T-helper 1 cell treated with Interleukin-12 subunit alpha and Interleukin-12 subunit beta and Interleukin-4 antibody, amounts not matched to agents 30 μg/mL and 1 μg/mL, for 36 hours (primary cell): ENCODE data around the gene ERP27.

ENCODE experiments used
- H3K27ac Mint-ChIP-seq: one replicate; pipeline ENCODE4 v1.8.0; 2021; ENCODE audit warnings: mild to moderate bottlenecking, mixed read lengths
- H3K27me3 Mint-ChIP-seq: one replicate; pipeline ENCODE4 v1.8.0; 2021; ENCODE audit warnings: low read depth, mixed read lengths
- H3K36me3 Mint-ChIP-seq: one replicate; pipeline ENCODE4 v1.8.0; 2021; ENCODE audit warnings: low read depth, mixed read lengths
- H3K4me1 Mint-ChIP-seq: one replicate; pipeline ENCODE4 v1.8.0; 2021; ENCODE audit warnings: low read depth, mixed read lengths
- H3K4me3 Mint-ChIP-seq: one replicate; pipeline ENCODE4 v1.8.0; 2021; ENCODE audit warnings: mild to moderate bottlenecking, moderate library complexity, mixed read lengths
- H3K9me3 Mint-ChIP-seq: one replicate; pipeline ENCODE4 v1.8.0; 2021; ENCODE audit warnings: mixed read lengths

The ERP27 gene

DNA sequence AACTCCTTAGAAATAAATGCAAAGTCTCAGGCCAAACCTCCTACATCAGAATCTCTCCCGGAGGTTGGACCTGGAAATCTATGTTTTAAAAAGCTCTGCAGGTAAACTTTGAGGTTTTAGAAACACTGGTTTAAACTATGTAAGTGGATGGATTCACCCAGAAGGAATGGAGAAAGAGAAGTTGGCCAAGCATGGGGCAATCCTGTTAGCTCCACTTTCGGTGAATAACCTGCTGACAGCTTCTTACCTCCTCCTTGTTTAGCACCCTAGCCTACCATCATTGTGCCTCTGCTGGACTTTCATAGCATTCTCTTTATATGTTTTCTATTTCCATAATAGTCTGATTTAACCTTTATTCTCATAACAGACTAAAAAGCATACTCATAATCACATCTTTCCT is 26.1 kb upstream of the ERP27 start:
- Mint-ChIP-seq H3K36me3 (peaks cover 19% of the 10 kb centered on the region), H3K4me1 (peaks cover 27% of the 10 kb centered on the region), H3K27me3 (peaks cover 3% of the 10 kb centered on the region), H3K9me3 (no peaks in the 10 kb centered on the region), H3K27ac (peak overlapping the region; percentile 73), H3K4me3 (no peak overlapping the region)

DNA sequence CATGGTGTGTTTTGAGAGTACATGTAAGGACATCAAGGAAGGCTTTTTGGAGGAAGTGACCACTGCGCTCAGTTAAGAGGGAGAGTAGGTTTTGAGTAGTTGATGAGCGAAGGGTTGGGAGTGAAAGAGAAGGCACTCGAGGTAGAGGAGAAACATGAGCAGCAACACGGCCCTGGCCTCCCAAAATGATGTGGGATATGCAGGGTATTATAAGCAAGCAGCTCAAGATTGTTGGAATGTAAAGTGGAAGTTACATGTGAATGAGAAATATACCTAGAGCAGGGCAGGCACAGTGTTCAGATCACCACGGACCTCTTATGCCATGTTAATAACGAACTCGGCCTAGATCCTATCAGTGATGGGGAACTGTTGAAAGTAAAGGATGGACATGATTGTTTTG is 25.2 kb upstream of the ERP27 start:
- peak overlapping the region; percentile 73 for H3K27ac Mint-ChIP-seq
- peaks cover 3% of the 10 kb centered on the region for H3K27me3 Mint-ChIP-seq
- peaks cover 27% of the 10 kb centered on the region for H3K36me3 Mint-ChIP-seq
- no peaks in the 10 kb centered on the region for H3K9me3 Mint-ChIP-seq
- H3K4me1 Mint-ChIP-seq = peaks cover 31% of the 10 kb centered on the region
- H3K4me3 Mint-ChIP-seq = peak overlapping the region; percentile 15

DNA sequence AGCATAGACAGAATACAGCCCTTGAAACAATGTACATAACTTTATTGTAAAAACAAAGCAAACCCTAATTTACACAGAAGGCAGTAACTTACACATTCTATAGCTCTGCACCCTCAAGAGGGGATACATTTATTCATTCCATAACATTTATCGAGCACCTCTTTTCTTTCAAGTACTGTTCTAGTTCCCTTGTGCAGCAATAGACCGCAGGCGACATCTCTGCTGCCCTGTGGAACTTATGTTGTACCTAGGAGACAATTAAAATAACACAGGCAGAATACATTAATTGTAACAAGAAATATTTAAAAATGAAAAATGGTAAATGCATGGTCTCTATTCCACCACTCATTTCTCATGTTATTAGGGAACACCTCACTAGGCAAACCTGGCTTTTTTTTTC is 24.5 kb upstream of the ERP27 start:
- H3K36me3 Mint-ChIP-seq = peaks cover 35% of the 10 kb centered on the region
- peaks cover 2% of the 10 kb centered on the region for H3K27me3 Mint-ChIP-seq
- peaks cover 38% of the 10 kb centered on the region for H3K4me1 Mint-ChIP-seq
- peak overlapping the region; percentile 99 for H3K4me3 Mint-ChIP-seq
- H3K27ac Mint-ChIP-seq = peak overlapping the region; percentile 100
- H3K9me3 Mint-ChIP-seq = no peaks in the 10 kb centered on the region

DNA sequence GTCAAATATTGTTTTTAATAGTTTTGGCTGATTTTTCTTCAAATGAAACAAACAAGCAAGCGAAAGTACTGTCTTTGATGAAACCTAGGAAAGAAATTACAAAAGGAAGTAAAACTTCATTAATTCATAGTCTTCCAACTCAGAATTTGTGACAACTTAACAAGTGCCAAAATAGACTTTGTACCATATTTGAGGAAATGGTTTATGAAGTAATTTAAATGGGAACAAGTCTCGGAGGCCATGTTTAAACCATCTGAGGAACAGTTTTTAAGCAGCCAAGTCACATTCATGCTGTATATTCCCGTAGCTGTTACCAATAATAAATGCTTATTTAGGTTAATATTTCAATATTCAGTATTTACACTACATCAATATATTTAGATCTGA is 23.8 kb upstream of the ERP27 start:
- Mint-ChIP-seq H3K27me3 (no peaks in the 10 kb centered on the region), H3K27ac (peak overlapping the region; percentile 100), H3K4me1 (peaks cover 43% of the 10 kb centered on the region)

DNA sequence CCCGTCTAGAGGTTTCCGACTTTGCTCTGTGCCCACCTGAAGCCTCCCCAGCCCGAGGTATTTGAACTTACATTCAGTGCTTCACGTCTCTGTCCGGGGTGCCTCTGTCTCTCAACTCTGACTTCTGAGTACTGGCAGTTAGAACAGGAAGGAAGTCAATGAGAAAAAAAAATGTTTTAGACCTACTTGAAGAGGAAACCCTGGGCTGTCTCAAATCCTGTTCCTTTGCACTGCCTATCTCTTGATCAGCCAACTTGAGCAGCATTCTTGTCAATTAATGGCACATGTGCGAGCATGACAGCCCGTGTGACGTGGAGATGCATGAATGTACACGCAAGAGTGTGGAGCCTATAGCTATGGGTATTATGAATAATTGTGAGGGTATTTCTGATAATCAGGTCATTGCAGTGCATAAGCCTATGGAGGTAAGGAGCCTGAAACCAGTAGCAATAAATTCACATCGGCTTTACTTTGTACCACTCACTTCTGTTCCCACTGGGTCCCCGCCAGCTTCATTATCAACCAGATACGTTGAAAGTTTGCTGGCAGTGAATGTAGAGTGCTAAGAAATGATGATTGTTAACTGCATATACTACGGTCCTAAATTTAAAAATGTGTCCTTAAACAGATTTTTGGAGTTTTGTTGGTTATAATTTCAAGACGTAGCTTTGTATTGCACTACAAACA is 23.3 kb upstream of the ERP27 start, which contains the start of gene ARHGDIB:
TSS of gene ARHGDIB (minus strand) at position 136 of the 687 bp plus-strand sequence. CDS start 10,889 bp downstream, outside the sequence.
- peak within 1 kb of the TSS; percentile 100 for H3K27ac Mint-ChIP-seq
- no peaks in the 10 kb centered on the region for H3K9me3 Mint-ChIP-seq
- peak within 1 kb of the TSS; percentile 99 for H3K4me3 Mint-ChIP-seq
- H3K36me3 Mint-ChIP-seq = peaks cover 42% of the 10 kb centered on the region
- H3K4me1 Mint-ChIP-seq = peaks cover 48% of the 10 kb centered on the region
- no peaks in the 10 kb centered on the region for H3K27me3 Mint-ChIP-seq

More for the DNA sequence above, 23.8 kb upstream of the ERP27 start:
- peak overlapping the region; percentile 99 for H3K4me3 Mint-ChIP-seq
- no peaks in the 10 kb centered on the region for H3K9me3 Mint-ChIP-seq
- peaks cover 40% of the 10 kb centered on the region for H3K36me3 Mint-ChIP-seq

DNA sequence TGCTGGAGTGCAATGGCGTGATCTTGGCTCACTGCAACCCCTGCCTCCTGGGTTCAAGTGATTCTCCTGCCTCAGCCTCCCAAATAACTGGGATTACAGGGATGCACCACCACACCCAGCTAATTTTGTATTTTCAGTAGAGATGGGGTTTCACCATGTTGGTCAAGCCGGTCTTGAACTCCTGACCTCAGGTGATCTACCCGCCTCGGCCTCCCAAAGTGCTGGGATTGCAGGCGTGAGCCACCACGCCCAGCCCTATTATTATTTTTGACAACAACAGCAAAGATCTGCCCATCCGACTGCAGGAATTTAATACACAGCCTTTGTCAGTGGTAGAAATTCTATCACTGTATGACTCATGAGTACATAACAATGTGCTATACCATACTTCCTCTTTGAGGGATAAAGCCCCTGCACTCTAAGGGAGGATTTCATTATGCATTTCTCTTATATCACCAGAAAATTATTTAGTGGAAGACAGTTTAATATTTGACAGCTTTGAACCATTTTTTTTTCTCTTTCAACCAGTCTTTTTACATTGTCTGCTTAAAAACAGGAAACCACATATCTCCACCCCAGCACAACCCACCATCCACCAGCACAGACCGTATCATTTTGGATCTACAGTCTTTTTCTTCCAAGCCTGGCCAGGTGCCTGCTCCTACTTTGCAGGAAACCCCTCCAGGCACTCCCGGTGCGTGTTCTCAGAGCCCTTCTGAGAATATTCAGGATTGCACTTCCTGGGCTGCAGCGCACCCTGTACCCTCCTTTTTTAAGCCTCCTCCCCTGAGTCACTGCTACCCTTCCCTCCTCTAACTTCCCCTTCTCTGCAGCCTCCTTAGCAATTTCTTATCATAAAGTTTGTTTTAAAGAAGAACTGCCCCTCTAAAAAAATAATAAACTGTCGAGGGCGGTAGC is 22.5 kb upstream of the ERP27 start:
- Mint-ChIP-seq H3K36me3 (peaks cover 45% of the 10 kb centered on the region), H3K27ac (peak overlapping the region; percentile 100), H3K27me3 (no peaks in the 10 kb centered on the region), H3K4me1 (peaks cover 53% of the 10 kb centered on the region), H3K9me3 (no peaks in the 10 kb centered on the region), H3K4me3 (peak overlapping the region; percentile 99)

DNA sequence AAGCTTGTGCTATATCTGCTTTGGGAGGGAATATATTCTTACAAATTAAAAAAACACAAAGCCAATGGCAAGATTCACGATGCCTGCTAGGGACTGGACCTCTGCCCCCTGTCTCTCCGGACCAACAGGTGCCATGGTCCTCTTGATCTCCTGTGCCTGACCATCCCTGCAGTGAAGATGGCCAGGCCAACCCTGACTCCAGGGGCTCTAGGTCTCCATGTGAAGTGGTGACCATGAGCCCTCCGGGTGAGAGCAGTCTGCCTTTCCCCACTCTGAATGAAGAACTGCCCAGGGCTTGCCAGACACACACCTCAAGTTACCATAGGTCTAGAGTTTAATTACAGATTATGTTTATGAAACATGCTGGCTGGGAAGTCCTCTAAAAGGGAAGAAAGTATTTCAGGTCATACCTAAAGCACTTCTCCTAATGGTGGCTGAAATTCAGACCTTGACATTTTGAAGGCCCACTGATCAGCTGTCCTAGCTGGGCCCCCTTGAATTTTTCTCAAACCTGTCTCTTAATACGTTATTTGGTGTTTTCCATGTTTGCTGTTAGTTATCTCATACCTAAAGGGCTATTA is 21.7 kb upstream of the ERP27 start:
- peak overlapping the region; percentile 99 for H3K4me3 Mint-ChIP-seq

DNA sequence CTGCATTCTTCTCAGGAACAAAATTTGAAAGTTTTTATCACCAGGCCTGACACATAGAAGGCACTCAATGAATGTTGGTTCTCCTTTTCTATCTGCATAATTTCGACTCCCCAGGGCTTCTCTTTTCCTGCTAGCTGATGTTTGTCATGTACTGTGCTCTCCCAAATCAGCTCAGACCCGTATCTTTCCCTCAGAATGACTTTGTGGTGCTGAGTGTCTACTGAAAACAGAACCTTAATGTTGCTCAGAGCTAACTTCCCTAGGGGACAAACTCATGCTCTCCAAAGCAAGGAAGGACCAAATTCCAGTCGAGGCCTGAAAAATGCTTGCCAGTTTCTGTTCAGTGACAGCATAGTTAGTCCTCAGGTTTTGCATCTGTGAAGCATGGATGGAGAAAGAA is 21.1 kb upstream of the ERP27 start:
- peaks cover 48% of the 10 kb centered on the region for H3K4me1 Mint-ChIP-seq
- H3K4me3 Mint-ChIP-seq = peak overlapping the region; percentile 99
- H3K36me3 Mint-ChIP-seq = peaks cover 47% of the 10 kb centered on the region
- H3K27ac Mint-ChIP-seq = peak overlapping the region; percentile 100
- H3K27me3 Mint-ChIP-seq = no peaks in the 10 kb centered on the region
- no peaks in the 10 kb centered on the region for H3K9me3 Mint-ChIP-seq

More for the DNA sequence above, 21.7 kb upstream of the ERP27 start:
- H3K27ac Mint-ChIP-seq = peak overlapping the region; percentile 100
- H3K4me1 Mint-ChIP-seq = peaks cover 49% of the 10 kb centered on the region
- H3K27me3 Mint-ChIP-seq = no peaks in the 10 kb centered on the region
- H3K9me3 Mint-ChIP-seq = no peaks in the 10 kb centered on the region
- peaks cover 45% of the 10 kb centered on the region for H3K36me3 Mint-ChIP-seq

DNA sequence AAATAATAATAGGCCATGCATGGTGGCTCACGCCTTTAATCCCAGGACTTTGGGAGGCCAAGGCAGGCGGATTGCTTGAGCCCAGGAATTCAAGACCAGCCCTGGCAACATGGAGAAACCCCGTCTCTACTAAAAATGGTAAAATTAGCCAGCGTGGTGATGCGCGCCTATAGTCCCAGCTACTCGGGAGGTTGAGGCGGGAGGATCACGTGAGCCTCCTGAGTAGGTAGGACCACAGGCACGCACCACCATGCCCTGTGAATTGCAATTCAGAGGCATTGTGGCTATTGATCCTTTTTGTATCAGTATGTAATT is 20.7 kb upstream of the ERP27 start:
- Mint-ChIP-seq H3K36me3 (peaks cover 51% of the 10 kb centered on the region), H3K4me1 (peaks cover 52% of the 10 kb centered on the region), H3K27ac (peak overlapping the region; percentile 100), H3K27me3 (no peaks in the 10 kb centered on the region), H3K9me3 (no peaks in the 10 kb centered on the region), H3K4me3 (peak overlapping the region; percentile 99)

DNA sequence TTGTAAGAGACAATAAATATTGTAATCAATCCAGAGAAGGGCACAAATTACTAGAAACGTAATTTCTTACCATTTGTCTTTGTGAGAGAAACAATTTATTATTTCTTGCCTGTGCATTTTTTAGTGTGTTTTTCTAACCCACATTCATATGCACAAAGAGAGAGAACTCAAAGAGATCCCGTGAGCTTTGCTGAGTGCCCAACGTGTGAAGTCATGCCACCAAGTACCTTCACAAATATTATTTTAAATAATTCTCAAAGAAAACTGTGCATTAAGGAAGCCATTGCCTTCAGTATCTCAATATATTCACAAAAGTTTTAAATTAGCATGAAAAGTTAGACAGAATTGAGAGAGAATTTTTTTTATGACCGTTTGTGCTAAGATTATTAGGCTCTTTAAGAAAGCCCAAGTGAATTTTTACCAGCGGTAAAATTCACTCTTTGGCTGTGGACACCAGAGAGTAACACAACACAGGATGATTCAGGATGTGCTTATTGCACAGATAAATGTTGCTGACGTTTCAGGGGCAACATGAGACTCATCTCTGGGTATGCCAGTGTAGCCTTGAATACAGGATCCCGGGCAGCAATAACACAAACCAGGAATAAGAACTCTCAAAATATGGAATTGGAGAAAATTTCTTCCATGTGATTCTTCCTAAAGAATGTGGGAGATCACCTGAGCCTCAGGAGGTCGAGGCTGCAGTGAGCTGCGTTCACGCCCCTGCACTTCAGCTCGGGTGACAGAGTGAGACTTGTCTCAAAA is 20.2 kb upstream of the ERP27 start:
- Mint-ChIP-seq H3K4me3 (peak overlapping the region; percentile 99), H3K36me3 (peaks cover 55% of the 10 kb centered on the region), H3K9me3 (no peaks in the 10 kb centered on the region), H3K27me3 (no peaks in the 10 kb centered on the region), H3K27ac (peak overlapping the region; percentile 100), H3K4me1 (peaks cover 52% of the 10 kb centered on the region)

DNA sequence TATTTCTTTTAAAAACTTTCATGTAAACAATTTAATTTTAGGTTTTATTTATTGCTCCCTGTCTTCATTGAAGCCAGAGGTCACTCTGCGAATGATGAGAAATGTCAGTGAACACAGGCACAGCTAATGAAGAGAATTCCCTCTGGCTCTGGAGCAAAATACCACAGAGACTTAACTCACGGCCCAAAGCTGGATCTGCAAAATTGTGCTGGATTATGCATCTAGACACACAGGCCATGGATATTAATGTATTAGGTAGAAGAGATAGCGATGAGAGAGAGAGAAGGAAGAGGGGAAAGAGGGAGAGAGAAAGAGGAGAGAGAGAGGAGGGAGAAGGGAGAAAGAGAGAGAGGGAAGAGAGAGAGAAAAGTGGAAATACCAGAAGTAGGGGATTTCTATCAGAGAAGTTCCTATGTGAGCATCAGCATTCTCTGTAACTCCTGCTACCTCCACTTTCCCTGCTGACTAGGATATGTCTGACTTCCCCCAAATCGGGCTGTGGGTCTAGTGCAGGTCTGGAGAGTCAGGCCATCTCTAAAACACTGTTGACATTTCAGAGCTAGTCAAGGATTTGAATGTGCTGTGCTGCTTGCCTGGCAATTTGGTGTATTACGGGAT is 19.3 kb upstream of the ERP27 start:
- H3K36me3 Mint-ChIP-seq = peaks cover 59% of the 10 kb centered on the region
- peaks cover 52% of the 10 kb centered on the region for H3K4me1 Mint-ChIP-seq
- no peaks in the 10 kb centered on the region for H3K9me3 Mint-ChIP-seq
- no peaks in the 10 kb centered on the region for H3K27me3 Mint-ChIP-seq
- H3K4me3 Mint-ChIP-seq = peak overlapping the region; percentile 99
- peak overlapping the region; percentile 100 for H3K27ac Mint-ChIP-seq

DNA sequence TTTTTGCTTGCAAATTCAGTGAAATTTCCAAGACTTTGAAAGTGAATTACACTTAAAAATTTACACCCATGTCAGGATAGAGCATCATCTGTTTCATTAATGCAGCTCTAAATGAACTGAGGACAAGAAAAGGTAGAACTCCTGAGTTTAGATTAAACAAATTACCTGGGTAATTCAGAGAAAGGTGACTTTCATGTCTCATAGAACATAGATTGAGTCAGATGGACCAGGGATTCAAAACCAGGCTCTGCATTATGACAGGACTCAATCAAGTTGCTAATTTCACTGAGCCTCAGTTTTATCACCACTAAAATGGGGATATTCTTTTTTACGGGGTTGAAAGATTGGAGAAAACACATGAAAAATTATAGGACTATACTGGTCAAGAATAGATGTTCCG is 18.6 kb upstream of the ERP27 start:
- Mint-ChIP-seq H3K4me1 (peaks cover 59% of the 10 kb centered on the region), H3K27ac (peak overlapping the region; percentile 100), H3K27me3 (no peaks in the 10 kb centered on the region), H3K4me3 (peak overlapping the region; percentile 99), H3K9me3 (no peaks in the 10 kb centered on the region), H3K36me3 (peaks cover 62% of the 10 kb centered on the region)

DNA sequence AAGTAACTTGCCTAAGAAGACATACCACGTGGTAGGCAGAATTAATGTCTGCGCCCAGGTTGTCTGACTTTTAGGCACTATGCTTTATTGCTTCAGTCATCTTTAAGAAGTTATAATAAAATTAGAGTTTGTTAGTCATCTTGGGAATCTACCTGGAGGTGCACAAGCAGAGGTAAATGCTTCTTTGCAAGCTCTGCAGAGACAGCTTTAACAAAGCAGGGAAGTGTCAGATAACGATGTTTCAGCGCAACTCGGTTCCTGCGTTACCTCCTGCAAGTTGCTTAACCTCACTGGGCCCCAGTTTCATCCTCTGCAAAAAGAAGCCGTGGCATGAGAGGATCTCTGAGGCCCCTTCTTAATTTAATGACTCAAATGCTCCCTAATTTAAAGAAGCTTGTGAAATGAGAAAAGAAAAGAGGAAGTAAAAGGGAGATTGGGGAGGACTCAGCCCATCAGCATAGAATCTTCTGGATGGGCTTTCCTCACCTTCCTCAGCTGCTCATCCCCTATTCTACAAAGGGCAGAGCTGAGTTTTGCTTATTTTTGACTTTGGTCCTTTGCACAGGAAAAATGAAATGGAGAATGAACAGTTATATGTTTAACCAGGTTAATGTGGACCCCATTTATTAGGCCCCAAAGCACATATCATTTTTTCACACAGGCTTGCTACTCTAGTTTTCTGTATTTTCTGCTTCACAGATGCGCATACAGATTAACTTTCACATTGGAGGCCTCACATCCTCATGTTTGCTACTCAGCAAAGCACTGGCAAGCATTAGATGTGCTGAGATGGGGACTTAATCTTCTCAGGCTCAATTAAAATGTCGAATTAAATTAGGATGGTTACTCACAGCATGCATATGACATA is 17.9 kb upstream of the ERP27 start:
- Mint-ChIP-seq H3K9me3 (no peaks in the 10 kb centered on the region), H3K4me1 (peaks cover 63% of the 10 kb centered on the region), H3K4me3 (peak overlapping the region; percentile 99), H3K27ac (peak overlapping the region; percentile 100), H3K27me3 (no peaks in the 10 kb centered on the region), H3K36me3 (peaks cover 64% of the 10 kb centered on the region)
